Measurements from ENCODE around the gene RETREG2.

The RETREG2 gene

GRCh38 chr2:219177552-219178376, at the start of gene RETREG2:
Gene RETREG2, plus strand, starts transcription at chr2:219178275. Its CDS starts 78 bp downstream, at chr2:219178353.
- DNase-seq, result peak; percentile 55 to 84

DNA sequence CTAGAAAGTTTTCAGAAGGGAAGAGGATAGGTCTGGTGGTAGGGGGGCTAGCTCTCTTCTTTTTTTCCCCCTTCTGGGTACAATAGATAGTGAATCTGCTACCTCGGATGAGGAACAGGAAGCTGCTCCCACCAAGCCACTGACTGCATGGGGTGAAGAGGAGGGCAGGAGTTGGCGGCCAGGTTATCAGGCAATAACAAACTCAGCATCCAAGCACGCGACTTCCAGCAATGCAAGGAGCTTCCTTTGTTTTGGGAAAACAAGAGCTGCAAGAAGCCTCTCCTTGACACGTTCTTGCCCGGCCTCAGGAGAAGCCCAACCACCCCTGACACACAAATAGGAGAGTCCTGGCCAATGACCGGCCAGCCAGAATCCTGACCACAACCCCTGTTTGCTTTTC, 49.7 kb upstream of the RETREG2 start:
- no peak for DNase-seq

DNA sequence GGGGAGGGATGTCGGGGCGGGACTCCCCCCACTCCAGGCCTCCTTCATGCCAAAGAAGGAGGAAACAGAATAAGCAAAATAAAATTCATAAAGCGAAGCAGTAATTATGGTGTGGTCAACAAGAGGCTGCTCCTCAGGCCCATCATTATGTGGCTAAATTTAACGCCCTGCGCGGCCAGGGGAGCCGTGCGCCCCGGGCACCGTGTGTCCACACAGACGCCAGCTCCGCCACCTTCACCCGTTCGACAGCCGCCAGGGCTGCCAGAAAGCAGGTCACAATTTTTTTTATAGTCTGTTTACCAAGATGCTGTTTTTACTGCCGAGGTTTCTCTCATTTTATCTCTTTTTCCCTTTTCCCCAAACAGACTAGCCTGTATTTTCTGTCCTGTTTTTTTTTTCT, 48.5 kb upstream of the RETREG2 start:
- no peak for DNase-seq

GRCh38 chr2:219131327-219131726, 46.7 kb upstream of the RETREG2 start:
- no peak for DNase-seq

DNA sequence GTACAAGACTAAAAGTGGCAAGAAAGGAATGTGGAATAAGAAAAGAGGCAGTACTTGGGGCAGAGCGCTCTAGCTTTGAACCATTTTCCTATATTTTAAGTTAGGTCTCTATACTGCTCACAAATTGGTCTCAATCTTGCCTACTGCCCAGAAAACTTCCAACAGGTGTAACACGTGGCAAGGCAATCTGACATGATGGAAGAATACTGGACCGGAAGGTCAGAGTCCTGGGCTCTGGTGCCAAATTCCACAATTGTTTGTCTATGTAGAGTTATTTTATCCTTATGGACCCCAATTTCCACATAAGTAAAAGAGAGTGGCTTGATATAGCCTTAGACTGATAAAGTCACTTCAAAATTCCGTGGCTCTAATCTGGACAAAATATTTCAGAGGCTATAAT, 46.3 kb upstream of the RETREG2 start:
- DNase-seq, result no peak

DNA sequence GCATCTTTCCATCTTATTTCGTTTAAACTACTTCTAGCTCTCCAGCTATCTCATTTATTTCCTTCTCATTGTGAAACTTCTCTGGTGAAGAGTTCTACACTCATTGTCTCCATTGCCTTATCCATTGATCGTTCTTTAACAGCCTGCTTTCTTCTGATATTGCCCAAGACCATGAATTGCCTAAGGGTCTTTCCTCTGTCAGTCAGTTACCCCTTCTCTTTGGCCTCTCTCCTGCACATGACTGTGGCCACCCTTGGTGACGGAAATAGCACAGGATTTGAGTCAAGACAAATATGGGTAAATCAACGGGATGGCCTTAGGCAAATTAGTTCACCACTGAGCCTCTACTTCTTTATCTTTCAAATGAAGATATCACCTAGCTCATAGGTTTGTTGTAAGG, 44.1 kb upstream of the RETREG2 start:
- DNase-seq, result no peak

GRCh38 chr2:219140722-219141121, 37.4 kb upstream of the RETREG2 start:
- DNase-seq, result no peak

GRCh38 chr2:219142329-219142728, 35.7 kb upstream of the RETREG2 start:
- DNase-seq, result no peak

DNA sequence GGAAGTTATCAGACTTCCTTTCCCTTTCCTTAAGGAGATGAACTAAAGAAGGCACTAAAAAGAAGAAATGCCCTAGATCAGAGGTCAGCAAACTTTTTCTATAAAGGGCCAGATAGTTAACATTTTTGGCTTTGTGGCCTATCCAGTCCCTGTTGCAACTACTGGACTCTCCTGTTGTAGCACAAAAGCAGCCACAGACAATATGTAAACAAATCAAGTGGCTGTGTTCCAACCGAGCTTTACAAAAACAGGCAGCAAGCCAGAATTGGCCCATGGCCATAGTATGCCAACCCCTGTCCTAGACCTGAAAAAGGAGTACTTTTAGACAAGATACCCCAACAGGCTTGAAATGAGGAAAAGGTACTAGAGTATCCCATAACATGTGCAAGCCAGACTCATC, 28.4 kb upstream of the RETREG2 start:
- DNase-seq, result no peak

GRCh38 chr2:219155054-219155644, 22.9 kb upstream of the RETREG2 start:
- peak; percentile 25 to 69 for DNase-seq

- no peak for DNase-seq
These were observed 20.7 kb upstream of the RETREG2 start for GRCh38 chr2:219157396-219157795.

DNA sequence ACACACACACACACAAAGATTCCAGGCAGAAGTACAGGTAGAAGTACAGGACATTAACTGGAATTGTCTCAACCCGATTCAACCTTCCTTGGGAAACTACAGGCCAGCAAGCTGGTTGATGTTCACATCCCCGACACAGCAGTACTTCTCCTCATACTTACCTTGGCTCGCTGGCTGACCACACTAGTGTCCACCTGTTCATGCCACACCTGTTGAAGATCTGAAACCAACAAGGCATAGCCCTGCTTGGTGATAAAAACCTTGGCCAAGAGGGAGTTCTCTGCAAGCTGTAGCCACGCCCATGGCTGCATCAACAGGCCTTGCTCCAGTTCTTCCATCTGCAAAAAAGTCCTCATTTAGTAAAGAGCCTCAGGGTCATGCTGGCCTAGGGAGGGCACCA, 20.1 kb upstream of the RETREG2 start:
- no peak for DNase-seq

- DNase-seq, result no peak
These were observed 19.5 kb upstream of the RETREG2 start for GRCh38 chr2:219158586-219158985.

DNA sequence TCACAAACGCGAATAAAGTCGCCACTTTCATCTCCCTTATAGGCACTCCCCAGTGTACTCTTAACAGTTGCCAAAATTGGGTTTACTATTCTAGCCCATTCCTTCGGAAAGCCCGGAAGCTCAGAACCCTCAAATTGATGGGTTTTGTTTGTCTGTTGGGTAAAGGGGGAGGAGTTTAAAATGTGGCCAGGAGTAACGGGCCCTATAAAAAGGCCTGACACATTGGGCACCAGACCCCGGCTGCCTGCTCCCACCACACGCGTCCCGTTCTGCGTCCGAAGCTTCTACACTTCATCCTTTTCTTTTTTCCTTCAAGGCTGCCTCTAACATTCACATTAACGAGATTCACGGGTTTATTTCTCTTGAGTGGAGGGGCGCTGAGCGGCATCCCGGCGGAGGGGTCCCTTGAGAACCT, 18.3 kb upstream of the RETREG2 start:
- no peak for DNase-seq

GRCh38 chr2:219160186-219161017, 17.7 kb upstream of the RETREG2 start, which contains the start of gene NHEJ1:
Gene NHEJ1, minus strand, starts transcription at chr2:219160815. Its CDS starts 2,453 bp downstream, at chr2:219158362.
- peak; percentile 81 to 88 for DNase-seq

GRCh38 chr2:219161097-219161496, 17.0 kb upstream of the RETREG2 start:
- no peak for DNase-seq

DNA sequence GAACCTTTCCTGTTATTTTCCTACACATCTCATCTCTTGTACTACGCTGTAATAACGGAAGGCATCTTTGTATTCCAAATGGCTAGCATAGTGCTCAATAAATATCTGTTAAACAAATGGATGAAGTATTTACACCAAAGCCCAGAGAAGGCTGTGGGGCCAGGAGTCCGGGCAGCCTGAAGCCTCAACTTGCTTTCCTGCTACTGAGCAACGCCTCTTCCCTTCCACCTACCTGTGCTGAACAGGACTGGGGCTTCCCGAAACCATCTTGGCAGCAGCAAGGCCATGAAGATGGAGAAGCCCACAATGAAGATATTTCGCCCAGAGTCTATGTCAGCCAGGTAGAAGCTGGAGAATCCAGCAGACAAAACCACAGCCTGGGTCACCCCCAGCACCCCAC, 14.9 kb upstream of the RETREG2 start:
- DNase-seq, result no peak

- DNase-seq, result no peak
These were observed 12.8 kb upstream of the RETREG2 start for GRCh38 chr2:219165058-219165911.

GRCh38 chr2:219167997-219168396, 10.1 kb upstream of the RETREG2 start:
- no peak for DNase-seq

- DNase-seq, result no peak
These were observed 9.5 kb upstream of the RETREG2 start for GRCh38 chr2:219168526-219168925.

- no peak for DNase-seq
These were observed 9.1 kb upstream of the RETREG2 start for GRCh38 chr2:219168932-219169331.

DNA sequence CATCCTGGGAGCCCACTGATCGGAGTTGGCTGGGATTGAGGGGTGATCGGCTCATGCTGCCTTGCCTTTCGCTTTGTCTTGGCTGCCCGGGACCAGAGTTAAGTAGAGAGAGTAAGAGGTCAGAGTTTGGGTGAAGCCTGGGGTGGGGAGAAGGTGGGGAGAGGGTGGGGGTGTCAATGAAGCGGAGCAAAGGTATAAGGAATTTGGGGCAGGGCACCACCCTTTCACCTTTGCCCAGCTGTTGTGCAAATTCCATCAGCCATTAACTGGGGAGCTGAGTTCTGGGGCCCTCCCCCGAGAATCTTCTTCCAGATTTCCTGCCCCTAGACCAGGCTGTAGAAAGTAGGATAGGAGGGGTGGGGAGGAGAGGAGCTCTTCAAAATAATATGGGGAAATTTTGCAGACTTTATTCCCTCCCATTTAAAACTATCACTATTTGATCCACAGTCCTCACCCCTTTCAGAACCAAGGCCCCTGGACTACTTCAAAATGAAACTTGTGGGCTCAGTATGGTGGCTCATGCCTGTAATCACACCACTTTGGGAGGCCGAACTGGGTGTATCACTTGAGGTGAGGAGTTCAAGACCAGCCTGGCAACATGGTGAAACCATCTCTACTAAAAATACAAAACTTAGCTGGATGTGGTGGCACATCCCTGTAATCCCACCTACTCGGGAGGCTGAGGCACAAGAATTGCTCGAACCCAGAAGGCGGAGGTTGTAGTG, 8.0 kb upstream of the RETREG2 start, which contains the start of gene SLC23A3:
Gene SLC23A3 (minus strand): TSS at position 100 of the 725 bp plus-strand sequence. CDS start 45 bp downstream, at position 55.
- no peak for DNase-seq
